ENCODE data around the gene C1QTNF7.

Gene C1QTNF7

DNA sequence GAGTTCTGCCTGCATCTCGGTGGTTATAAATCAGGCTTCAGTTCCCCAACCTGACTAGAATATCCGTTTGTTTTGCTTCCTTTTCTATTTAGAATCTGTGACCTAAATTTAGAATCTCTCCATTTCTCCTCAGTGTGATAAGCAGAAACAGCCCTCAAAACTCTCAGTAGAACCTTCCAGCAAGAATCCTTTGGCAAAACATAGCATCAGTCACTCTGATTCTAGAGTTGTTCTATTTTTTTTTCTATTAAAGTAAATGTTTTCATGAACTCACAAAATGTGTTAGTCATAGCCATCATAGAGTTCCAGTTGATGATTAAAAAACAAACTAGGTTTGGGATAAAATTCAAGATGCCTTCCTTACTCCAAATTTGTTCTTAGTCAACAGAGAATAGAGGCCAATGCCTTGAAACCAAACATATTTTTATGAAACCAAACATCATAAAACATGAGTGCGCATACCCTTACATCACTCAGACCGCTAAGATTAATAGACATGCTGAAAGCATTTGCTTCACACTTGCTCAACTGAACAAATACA, 13.2 kb upstream of the C1QTNF7 start:
- no peak for DNase-seq (ENCODE audit: low spot score)

DNA sequence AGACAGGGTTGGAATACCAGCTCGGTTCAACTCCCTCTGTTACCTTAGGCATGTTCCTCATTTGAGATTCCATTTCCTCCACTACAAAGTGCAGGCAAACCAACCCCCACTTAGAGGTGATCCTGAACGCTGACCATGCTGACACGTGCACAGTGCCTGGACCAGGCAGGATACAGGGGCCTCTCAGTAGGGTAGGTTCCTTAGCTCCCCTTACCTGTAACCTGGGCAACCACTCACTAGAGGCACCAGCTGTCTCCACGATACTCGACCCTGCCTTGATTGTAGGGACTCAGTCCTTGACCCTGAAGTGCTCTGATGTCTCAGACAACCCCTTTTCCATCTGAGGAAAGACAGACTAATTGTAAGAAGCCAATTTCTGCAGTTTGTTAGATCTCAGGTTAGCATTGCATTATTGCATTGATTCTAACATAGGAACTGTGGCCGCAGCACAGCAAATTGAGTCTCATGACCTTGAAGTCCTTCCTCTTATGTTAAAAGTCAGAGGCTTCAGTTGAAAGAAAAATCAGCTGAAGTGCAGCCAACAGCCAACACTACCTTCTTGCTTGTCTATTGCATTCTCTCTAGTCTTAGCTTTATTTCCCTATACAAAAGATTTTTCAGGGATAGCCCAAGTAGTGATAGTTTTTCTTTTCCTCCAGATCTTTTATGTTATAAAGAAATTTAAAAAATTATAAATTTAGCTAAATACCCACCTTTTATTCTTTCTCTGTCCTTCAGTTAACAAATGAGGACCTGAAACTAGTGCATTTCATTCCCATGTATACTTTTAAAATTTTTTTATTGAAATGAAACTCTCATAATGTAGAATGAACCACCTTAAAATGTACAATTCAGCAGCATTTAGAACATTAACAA, 11.2 kb upstream of the C1QTNF7 start:
- no peak for DNase-seq (ENCODE audit: low spot score)

DNA sequence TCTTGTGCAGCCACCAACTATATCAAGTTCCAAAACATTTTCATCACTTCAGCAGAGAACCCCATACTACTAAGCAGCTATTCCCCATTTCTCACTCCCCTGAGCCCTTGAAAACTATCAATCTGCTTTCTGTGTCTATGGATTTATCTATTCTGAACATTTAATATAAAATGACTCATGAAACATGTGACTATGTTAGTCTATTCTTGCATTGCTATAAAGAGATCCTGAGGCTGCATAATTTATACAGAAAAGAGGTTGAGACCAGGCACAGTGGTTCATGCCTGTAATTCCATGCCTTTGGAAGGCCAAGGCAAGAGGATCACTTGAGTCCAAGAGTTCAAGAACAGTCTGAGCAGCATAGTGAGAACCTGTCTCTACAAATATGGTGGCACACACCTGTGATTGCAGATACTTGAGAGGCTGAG, 10.6 kb upstream of the C1QTNF7 start:
- no peak for DNase-seq (ENCODE audit: low spot score)

DNA sequence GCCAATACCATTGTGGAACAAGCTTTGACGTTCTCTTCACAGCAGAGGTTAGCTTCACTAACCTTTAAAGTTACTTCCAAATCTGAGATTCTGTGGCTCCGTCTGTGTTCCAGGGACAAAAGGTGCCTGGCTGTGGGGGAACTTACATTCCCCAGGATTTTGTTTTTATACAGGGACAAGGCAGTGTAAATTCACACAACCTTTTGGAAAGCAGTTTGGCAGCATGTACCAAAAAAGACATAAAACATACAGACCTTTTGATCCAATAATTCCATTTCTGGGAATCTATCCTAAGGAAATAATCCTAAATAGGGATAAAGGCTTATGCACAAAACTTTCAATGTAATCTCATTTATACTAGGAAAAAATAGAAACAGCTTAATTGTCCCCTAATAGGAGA, 8.9 kb upstream of the C1QTNF7 start:
- no peak for DNase-seq (ENCODE audit: low spot score)

DNA sequence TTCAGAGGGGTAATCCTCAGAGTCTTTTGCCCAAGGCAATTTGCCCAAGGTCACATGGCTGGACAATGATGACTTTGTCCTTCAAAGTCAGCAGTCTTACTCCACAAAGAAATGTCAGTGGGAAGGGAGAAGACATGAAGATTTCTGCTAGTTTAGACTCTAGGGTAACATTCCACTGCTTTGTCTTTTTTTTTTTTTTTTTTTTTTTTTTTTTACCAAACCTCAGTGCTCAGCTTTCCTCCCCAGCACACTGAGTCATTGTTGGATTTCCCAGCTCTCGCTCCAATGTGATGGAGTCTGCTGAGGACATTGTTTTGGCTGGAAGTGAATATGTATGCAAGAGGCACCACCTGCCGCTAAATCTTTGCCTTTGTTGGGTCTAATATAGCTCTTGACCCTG, 7.2 kb upstream of the C1QTNF7 start:
- peak; percentile 28 for DNase-seq (ENCODE audit: low spot score)

DNA sequence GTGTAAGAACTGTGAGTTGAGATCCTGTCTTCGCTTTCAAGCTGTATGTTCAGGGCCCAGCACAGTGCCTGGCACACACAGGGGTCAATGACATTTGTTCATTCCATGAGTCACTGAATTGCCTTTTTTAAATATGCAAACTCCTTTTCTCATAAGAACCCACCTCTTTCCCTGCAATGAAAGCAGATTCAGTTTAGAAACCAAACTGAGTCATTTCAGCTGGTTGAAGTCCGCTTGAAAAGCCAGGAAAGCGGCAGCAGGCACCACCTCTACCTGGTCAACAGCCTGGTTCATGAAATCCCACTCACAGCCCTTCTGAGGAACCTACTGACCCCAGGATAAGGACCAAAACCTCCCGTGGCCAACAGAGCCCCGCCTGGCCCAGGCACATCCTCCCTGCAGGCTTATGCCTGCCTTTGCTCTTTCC, 4.5 kb upstream of the C1QTNF7 start:
- DNase-seq (ENCODE audit: low spot score), result no peak

DNA sequence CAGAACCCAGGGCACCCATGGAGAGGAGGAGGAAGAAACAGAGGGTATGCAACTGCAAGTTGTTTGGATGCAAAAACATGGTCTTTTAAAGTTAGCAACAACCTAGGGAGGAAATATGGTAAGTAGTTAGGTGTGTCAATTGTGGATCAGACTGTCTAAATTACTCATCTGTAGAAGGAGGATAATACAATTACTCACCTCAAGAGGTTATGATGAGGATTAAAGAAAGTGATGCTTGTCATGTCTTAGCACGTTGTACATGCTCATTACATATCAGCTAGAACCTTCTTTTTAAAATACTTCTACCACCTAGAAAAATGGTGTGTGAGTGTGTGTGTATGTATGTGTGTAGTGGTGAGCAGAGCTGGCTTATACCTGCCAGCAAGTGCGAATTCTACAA, 2.3 kb upstream of the C1QTNF7 start:
- DNase-seq (ENCODE audit: low spot score), result peak; percentile 3

DNA sequence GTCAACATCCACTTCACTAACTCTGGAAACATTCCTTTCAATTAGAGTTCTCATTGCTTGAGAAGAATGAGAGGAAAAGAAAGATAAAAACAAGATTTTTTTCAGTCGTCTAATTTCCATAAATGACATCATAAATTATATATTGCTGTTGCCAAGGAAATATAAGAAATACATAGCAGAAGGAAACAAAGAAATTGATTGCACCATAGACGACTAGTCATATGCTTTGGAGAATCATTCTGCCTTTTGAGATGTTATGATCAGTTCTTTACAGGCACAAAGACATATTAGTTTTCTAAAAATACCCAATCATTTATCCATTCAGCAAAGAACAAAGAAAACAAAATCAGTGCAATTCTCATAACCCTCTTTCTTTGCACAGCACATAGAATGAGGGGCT, 672 bp upstream of the C1QTNF7 start:
- no peak for DNase-seq (ENCODE audit: low spot score)

DNA sequence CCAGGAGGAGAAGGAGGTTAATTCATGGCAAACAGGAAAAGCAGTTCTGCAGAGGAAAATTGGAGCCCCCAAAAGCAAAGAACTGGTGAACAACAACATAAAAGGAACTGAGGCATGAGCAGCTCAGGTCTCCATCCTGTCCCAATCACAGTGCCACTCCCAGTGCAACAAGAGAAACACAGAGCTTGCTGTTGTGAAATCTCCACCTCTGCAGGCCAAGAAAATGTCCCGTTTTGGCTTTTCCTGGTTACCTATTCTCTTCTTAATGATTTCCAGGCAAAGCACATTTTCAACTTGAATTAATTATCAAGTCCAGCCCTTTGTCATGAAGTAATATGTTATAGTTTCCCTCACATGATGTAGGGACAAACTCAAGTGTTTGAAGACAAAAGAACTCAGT, 778 bp downstream of the C1QTNF7 start:
- DNase-seq (ENCODE audit: low spot score), result no peak

DNA sequence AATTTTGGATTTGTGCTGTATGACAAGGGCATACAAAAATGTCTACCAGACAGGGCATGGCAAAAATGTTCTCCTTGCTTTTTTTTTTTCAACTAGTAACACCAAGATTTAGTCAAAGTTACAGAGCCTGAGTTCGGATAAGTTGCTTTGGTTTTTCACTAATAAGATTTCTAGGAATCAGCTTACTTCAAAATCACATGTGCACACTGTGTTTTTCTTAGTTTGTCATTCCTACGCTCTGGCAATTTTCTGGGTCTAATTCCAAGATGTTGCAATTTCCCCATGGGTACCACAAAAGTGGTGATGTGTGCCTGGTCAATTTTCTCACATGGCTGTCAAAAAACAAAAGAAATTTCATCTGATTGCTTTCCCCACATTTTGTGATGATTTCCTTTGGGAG, 6.3 kb downstream of the C1QTNF7 start:
- DNase-seq (ENCODE audit: low spot score), result no peak

DNA sequence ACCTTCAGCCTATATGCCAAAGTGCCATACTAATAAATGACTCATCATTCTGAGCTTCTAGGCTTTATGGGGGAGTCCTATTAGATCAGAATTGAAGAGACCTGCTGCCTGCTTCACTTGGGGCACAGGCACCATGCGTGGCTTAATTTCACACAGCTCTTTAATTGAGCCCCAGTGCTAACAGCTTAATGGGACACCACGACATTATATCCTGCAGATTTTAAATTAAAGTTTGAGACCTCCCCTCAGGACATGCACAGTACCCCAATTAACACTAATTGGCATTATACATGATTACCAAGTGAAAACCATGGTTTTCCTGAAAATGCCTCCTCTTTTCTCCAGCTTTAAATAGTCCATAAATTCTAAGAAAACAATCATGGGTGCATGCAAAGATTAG, 6.8 kb downstream of the C1QTNF7 start:
- no peak for DNase-seq (ENCODE audit: low spot score)

DNA sequence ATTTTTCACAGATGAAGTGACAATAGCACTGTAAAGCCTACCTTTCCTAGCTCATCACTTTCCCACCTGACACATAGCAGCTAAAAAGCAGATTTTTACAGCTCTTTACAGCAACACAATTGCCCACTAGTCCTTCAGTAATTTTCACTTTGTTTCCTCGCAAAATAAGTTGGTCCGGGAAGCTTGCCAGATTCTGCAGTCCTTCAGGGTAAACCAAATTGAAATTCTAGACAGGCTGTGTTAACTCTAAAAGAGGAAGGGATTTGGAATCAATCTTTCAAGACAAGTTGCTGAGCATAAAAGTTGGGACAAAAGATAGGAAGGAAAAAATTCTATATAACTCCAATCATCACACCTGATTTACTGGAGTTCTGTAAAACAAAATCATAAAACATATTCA, 8.7 kb downstream of the C1QTNF7 start:
- no peak for DNase-seq (ENCODE audit: low spot score)

DNA sequence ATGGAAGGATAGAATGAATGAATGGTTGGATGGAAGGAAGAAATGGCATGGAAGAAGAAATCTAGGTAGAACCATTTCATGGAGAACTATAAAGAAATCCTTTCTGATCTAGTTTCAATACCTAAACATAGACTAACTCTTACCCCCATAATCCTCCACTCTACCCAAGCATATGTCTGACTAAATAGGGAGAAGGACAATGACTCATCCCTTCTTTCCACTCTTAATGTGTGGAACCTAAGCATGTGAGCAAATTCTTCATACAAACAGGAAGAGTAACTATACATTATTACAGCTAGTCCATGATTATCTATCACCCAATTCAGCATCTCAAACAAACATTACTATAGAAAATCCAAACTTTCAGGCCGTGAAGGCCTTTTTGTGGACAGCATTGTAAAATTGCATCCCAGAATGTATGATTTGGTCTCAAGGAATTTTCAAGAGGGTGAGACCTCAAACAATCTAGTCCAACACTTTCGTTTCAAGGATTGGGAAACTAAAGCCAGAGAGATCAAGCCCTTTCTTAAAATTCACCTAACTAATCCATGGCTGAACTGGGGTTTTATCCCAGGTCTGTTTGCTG, 11.2 kb downstream of the C1QTNF7 start:
- no peak for DNase-seq (ENCODE audit: low spot score)

DNA sequence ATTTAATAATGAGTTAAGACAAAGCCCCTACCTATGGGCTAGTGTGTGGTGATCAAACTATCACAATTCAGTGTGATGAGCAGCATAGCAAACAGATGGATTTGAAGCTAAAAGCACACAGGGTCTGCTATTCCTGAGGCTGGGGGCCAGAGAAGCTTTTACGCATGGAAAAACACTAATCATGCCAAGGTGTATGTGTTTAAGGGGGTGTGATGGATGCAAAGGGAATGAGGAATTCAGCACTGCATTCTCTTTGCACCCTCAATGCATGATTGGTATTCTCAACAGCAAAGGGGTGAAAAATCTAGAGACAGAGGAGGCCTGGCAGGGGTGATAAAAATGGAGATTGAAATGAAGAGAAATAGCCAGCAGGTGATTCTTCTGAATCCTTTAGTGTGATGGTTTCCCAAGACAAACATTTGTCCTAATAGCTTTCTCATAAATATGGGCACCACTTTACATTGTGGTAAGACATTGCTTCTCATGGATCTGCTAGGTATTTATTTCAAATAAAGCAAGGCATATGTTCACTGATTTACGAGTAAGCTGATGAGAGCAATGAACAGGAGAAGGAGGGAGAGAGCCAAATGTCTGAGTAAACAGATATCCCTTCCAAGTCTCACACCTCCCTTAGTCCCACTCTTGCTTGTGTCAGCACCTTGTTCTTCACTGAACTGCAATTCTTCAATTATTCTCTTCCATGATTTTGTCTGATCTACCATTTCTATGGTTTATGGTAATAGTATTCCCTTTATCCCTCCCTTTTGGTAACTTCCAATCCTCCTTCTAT, 15.7 kb downstream of the C1QTNF7 start:
- no peak for DNase-seq (ENCODE audit: low spot score)

DNA sequence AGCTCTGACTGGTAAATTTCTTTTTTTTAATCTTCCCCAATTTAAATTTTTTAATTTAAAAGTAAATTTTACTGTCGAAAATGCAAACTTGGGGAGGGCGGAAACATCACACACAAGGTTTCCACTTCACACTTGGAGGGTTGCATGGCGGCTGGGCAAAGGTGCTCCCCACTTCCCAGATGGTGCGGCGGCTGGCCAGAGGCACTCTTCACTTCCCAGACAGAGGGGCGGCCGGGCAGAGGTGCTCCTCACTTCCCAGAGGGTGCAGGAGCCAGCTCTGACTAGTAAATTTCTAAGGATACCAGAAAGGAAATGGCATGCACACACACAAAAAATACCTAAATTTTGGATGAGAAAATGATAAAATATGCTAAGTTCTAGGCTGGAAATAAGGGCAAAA, 16.4 kb downstream of the C1QTNF7 start:
- no peak for DNase-seq (ENCODE audit: low spot score)

DNA sequence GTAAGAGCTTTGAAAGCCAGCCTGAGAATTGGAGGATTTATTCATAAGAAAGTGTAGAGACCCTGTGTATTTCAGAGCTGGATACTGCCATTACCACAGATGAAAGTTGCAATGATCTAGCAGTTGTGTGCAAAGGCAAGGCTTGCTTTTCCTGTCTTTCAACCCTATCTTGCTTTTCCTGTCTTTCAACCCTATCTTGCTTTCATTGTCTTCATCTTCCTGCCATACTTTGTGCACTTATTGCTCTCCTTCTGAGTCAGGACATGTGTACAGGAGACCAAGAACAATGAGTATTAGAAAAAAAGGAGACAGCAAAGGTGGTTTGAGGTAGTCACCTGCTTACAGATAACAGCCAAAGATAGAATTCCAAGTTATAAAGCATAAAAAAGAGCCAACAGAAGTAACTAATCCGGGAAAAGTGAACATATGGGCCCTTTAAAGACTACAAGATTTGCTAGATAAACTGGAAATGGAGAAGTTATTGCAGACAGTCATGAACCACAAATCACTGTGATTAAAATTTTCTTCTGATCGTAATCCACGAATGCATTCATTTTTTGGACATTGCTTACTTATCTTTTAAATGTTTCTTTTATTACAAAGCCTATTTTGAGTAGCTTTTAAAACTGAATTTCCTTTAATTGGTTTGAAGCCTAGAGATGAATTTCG, 17.2 kb downstream of the C1QTNF7 start:
- DNase-seq (ENCODE audit: low spot score), result no peak

DNA sequence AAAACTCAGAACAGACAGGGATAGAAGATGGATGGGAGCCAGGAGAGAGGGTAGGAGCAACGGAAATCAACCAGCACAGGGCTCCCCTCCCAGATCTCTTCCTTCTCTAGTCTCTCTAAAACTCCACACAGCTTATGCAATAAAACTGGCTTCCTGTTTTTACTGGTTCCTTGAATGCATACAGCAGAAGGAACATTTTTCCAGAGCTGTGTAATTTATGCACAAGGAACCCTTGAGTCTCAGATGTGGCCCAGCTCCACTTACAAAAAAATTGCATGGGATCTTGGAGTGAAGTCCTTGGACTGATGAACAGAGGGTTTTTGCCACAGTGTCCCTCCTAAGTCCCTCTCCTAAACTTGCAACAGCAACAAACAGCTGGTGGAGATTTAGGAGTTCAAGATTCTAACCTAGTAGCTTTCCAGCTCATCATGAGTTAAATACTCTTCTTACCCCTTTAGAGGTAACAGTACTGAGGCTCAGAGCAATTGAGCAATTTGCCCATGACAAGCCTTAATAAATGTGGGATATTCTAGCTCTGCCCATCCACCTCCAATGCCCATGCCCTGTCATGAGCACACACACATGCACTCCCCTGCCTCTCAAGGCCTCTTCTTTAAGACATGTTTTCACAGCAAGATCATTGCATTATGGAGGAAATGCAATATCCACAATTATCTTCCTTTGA, 23.5 kb downstream of the C1QTNF7 start:
- no peak for DNase-seq (ENCODE audit: low spot score)

DNA sequence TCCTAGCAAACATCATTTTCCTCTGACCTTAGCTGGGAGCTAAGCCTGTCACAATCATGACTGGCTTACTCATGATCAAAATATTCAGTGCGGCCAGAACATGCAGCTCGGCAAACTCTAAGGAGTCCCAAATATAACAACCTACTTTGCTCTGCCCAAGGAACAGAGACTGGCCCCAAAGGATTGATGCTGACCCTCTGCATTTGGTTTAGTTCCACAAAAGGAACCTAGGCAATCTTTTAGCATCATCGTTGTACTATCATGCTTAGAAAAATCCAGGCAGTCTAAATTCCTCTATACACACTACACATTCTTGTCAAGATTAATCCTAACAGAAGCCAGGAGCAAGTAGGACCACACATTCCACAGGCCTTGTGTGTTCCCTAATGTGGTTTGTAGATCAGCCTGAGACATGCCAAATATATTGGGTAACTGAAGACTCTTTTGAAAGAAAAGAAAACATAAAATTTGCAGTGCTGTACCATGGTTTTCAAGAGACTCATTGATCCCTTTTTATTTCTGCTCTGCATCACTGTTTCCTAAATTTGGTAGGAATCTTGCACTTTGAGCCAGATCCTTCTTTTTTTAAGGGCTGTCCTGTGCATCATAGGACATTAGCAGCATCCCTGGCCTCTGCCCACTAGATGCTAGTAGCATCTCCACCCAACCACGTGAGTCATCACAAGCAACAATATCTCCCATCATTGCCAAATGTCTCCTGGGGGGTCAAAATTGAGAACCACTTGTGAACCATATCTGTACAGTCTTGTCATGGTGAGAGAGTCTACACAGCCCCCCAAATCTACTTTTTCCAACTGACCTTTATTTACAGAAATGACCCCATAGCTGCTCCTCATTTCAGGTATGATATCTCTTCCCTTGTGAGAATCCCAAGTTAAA, 24.3 kb downstream of the C1QTNF7 start:
- DNase-seq (ENCODE audit: low spot score), result peak; percentile 86

DNA sequence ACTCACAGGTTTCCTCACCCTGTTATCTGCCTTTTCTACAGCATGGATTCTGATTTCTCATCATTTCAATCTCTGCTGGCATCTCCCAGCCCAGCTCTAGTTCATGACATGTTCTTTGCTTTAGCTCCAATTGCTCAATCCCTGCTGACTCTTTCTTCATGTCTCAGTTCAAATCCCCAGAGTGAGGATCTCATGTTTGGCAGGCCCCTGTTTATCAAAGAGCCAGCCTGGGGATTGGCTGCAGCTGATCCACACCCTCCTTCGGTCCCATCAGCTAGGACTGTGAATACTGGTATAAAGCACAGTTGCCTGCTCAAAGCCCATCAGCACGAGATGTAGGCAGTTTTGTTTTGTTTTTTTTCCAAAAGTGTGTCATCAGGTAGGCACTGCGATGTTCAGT, 27.5 kb downstream of the C1QTNF7 start:
- no peak for DNase-seq (ENCODE audit: low spot score)

DNA sequence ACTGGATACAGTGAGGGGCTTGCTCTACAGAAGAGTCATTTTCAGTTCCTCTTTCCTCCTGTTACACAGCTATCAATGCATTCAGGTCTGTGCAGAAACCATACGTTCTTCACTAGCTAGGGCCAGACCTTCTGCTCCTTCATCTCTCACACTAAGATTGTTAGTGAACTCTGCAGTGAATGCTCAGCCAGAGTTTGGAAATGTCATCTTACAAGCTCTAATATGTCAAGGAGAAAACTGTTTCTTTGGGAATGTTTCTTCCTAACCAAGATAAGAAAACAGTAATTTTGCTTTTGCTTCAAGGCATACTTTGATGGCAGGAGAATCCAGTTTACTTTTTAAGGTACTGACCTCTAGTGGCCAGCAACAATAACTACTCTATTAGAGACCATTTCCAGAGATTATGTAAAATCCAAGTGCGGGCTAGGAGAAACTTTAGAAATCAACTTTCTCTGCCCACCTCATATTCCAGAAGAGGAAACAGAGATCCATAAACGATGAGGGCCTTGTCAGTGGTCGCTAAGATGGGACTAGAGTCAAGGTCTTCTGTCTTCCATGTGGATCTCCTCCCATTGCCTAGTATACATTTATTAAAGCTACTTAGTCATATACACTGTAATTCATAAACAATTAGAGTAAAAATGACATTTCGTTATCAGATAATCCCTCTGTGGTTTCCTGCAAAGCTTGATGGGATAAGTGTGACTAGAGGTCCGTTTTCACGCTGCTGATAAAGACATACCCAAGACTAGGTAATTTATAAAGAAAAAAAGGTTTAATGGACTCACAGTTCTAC, 29.8 kb downstream of the C1QTNF7 start:
- peak; percentile 59 for DNase-seq (ENCODE audit: low spot score)

All from kidney tubule cell (primary cell).